Amniotic stem cell (primary cell): ENCODE measurements around the gene GPATCH3.
"Not testable (repeated sequence)": the region's sequence is repeated elsewhere in the genome, so short reads cannot be mapped to it uniquely, and the experiment has no call there.

Source experiments
- DNase-seq: peaks from one replicate; lab custom pipeline; 2025; lab: John Stamatoyannopoulos, UW

GPATCH3 gene

GRCh38 chr1:26912147-26912490 lies 11.9 kb upstream of the GPATCH3 start:
- DNase-seq, result no peak

- no peak for DNase-seq
Measured at GRCh38 chr1:26911399-26912146, 11.3 kb upstream of the GPATCH3 start.

GRCh38 chr1:26910343-26911160 lies 10.3 kb upstream of the GPATCH3 start:
- no peak for DNase-seq

GRCh38 chr1:26909951-26910342 lies 9.7 kb upstream of the GPATCH3 start:
- no peak for DNase-seq

- DNase-seq, result peak; percentile 36
Measured at GRCh38 chr1:26907071-26907917, 7.0 kb upstream of the GPATCH3 start.

GRCh38 chr1:26900815-26901511 lies 696 bp upstream of the GPATCH3 start:
- no peak for DNase-seq

GRCh38 chr1:26897351-26897750 lies 2.9 kb downstream of the GPATCH3 start:
- no peak for DNase-seq

GRCh38 chr1:26894263-26894662 lies 6.0 kb downstream of the GPATCH3 start:
- no peak for DNase-seq

GRCh38 chr1:26890467-26890796 lies 9.8 kb downstream of the GPATCH3 start:
- DNase-seq, result no peak

- peak; percentile 67 for DNase-seq
Measured at GRCh38 chr1:26889551-26890466, 10.5 kb downstream of the GPATCH3 start, which contains the start of gene GPN2. TSS of gene GPN2 (minus strand) at chr1:26890283. CDS start at chr1:26890096, 187 bp downstream.

GRCh38 chr1:26888231-26888630 lies 12.0 kb downstream of the GPATCH3 start:
- DNase-seq, result no peak

- DNase-seq, result peak; percentile 12
Measured at GRCh38 chr1:26887125-26887524, 13.1 kb downstream of the GPATCH3 start.

- DNase-seq, result no peak
Measured at GRCh38 chr1:26882696-26883463, 17.4 kb downstream of the GPATCH3 start.

- DNase-seq, result not testable (repeated sequence)
Measured at GRCh38 chr1:26881611-26882010, 18.7 kb downstream of the GPATCH3 start.

- DNase-seq, result no peak
Measured at GRCh38 chr1:26879793-26880192, 20.5 kb downstream of the GPATCH3 start.

- DNase-seq, result no peak
Measured at GRCh38 chr1:26877326-26877725, 22.9 kb downstream of the GPATCH3 start.

GRCh38 chr1:26874896-26875295 lies 25.4 kb downstream of the GPATCH3 start:
- DNase-seq, result no peak

GRCh38 chr1:26873097-26873496 lies 27.2 kb downstream of the GPATCH3 start:
- not testable (repeated sequence) for DNase-seq

GRCh38 chr1:26864610-26865480 lies 35.4 kb downstream of the GPATCH3 start:
- DNase-seq, result peak; percentile 97
